IMR-90 (cell line): Measurements from ENCODE around the gene DNAJB8. TPM values are rescaled to one million over a fixed set of nuclear protein-coding genes. Genes with fewer than 3 reads are reported as not detected.

ENCODE experiments used
- ATAC-seq: fragments of 200-7000 bp; cut with Tn5 transposase; 2 replicates; pipeline ENCODE4 v1.9.1; 2020; ENCODE audit warnings: low read depth, mild to moderate bottlenecking, moderate library complexity
- BruUV-seq: library from RNA; stranded (reverse); fragments of 400-500 nt; replicated peaks from 2 replicates; lab custom pipeline; 2021; lab: Mats Ljungman, UMichigan
- CTCF ChIA-PET: fragments of 300-600 bp; formaldehyde crosslinking; extraction: SDS; loops from one replicate; lab custom pipeline; 2021; ENCODE audit warnings: antibody characterized with exemption; lab: Yijun Ruan, JAX
- POLR2A ChIA-PET: fragments of 300-600 bp; sonication (Branson Sonifier 250); formaldehyde crosslinking; loops from one replicate; lab custom pipeline; 2022; ENCODE audit warnings: antibody characterized with exemption; ENCODE audit not compliant: unreplicated experiment; lab: Charles Lee
- DNase-seq: peaks from one replicate; pipeline ENCODE4 v3.0.0; 2013
- H2AFZ ChIP-seq: replicated peaks from 2 replicates; pipeline ENCODE3; 2013; ENCODE audit warnings: low read length, mild to moderate bottlenecking; ENCODE audit not compliant: poor library complexity
- H2AK5ac ChIP-seq: 2 replicates; pipeline ENCODE4 v1.6.1; 2013; ENCODE audit warnings: low read depth, low read length, inconsistent platforms
- H2AK9ac ChIP-seq: replicated peaks from 2 replicates; pipeline ENCODE3; 2013; ENCODE audit warnings: mild to moderate bottlenecking, low read depth, low read length, moderate library complexity; ENCODE audit not compliant: poor library complexity
- H2BK120ac ChIP-seq: 2 replicates; pipeline ENCODE4 v1.6.1; 2013; ENCODE audit warnings: low read depth, low read length, inconsistent platforms
- H2BK15ac ChIP-seq: 3 replicates; pipeline ENCODE4 v1.6.1; 2013; ENCODE audit warnings: low read depth, low read length, inconsistent platforms
- H2BK20ac ChIP-seq: 2 replicates; pipeline ENCODE4 v1.6.1; 2013; ENCODE audit warnings: low read depth, mild to moderate bottlenecking, inconsistent platforms, low read length, moderate library complexity
- H2BK5ac ChIP-seq: 2 replicates; pipeline ENCODE4 v1.6.1; 2013; ENCODE audit warnings: mild to moderate bottlenecking, low read depth, low read length, inconsistent platforms; ENCODE audit not compliant: poor library complexity, severe bottlenecking
- H3K14ac ChIP-seq: replicated peaks from 2 replicates; pipeline ENCODE4 v1.6.1; 2013; ENCODE audit warnings: low read depth, low read length, inconsistent platforms
- H3K18ac ChIP-seq: 2 replicates; pipeline ENCODE4 v1.6.1; 2013; ENCODE audit warnings: low read depth, low read length, control low read depth
- H3K23ac ChIP-seq: 2 replicates; pipeline ENCODE4 v1.6.1; 2013; ENCODE audit warnings: low read depth, low read length, inconsistent platforms
- H3K27ac ChIP-seq: 2 replicates; pipeline ENCODE4 v1.5.1; 2013; ENCODE audit warnings: mild to moderate bottlenecking, control low read depth, low read length; ENCODE audit not compliant: insufficient read depth
- H3K27me3 ChIP-seq: 2 replicates; pipeline ENCODE4 v1.6.1; 2013; ENCODE audit warnings: low read length; ENCODE audit not compliant: control insufficient read depth, insufficient read depth
- H3K36me3 ChIP-seq: 2 replicates; pipeline ENCODE4 v1.6.1; 2013; ENCODE audit warnings: low read length, mixed read lengths; ENCODE audit not compliant: control insufficient read depth, insufficient read depth
- H3K4ac ChIP-seq: 2 replicates; pipeline ENCODE4 v1.6.1; 2013; ENCODE audit warnings: low read depth, low read length, inconsistent platforms
- H3K4me1 ChIP-seq: 2 replicates; pipeline ENCODE4 v1.6.1; 2013; ENCODE audit warnings: low read length, mixed read lengths; ENCODE audit not compliant: control insufficient read depth, insufficient read depth
- H3K4me2 ChIP-seq: 2 replicates; pipeline ENCODE4 v1.6.1; 2013; ENCODE audit warnings: low read depth, mild to moderate bottlenecking, control low read depth, low read length, moderate library complexity
- H3K4me3 ChIP-seq: 2 replicates; pipeline ENCODE4 v1.5.1; 2013; ENCODE audit warnings: low read depth, mild to moderate bottlenecking, control low read depth, low read length, moderate library complexity; ENCODE audit not compliant: insufficient read depth
- H3K56ac ChIP-seq: 2 replicates; pipeline ENCODE4 v1.6.1; 2013; ENCODE audit warnings: low read length, inconsistent platforms; ENCODE audit not compliant: insufficient read depth; ENCODE audit errors: extremely low read depth
- H3K79me1 ChIP-seq, 2 experiments: 2 replicates each; pipeline ENCODE4 v1.6.1; 2013; ENCODE audit warnings: low read length in 2 of 2, inconsistent platforms in 1 of 2, low read depth in 1 of 2
- H3K9ac ChIP-seq: 2 replicates; pipeline ENCODE4 v1.6.1; 2013; ENCODE audit warnings: low read depth, low read length, control low read depth
- H3K9me1 ChIP-seq: 2 replicates; pipeline ENCODE4 v1.6.1; 2013; ENCODE audit warnings: low read length, inconsistent platforms; ENCODE audit not compliant: insufficient read depth
- H3K9me3 ChIP-seq: 2 replicates; pipeline ENCODE4 v1.6.1; 2013; ENCODE audit warnings: low read length; ENCODE audit not compliant: control insufficient read depth, insufficient read depth
- H4K20me1 ChIP-seq: 2 replicates; pipeline ENCODE4 v1.6.1; 2013; ENCODE audit warnings: low read length, inconsistent platforms; ENCODE audit not compliant: insufficient read depth
- H4K5ac ChIP-seq: 2 replicates; pipeline ENCODE4 v1.6.1; 2013; ENCODE audit warnings: mild to moderate bottlenecking, low read depth, low read length, control low read depth
- H4K8ac ChIP-seq, 2 experiments: 2 replicates each; pipeline ENCODE4 v1.6.1; 2013; ENCODE audit warnings: low read depth in 2 of 2, low read length in 2 of 2, control low read depth in 1 of 2, inconsistent platforms in 1 of 2
- H4K91ac ChIP-seq: 2 replicates; pipeline ENCODE4 v1.6.1; 2013; ENCODE audit warnings: low read depth, low read length, inconsistent platforms; ENCODE audit not compliant: insufficient read depth
- BHLHE40 ChIP-seq: fragments of 150-350 bp; IDR thresholded peaks from 2 replicates; pipeline ENCODE4 v1.6.1; 2016; ENCODE audit warnings: mild to moderate bottlenecking, low read depth, low read length
- MAFK ChIP-seq: IDR thresholded peaks from 2 replicates; pipeline ENCODE4 v1.6.1; 2012; ENCODE audit warnings: low read depth, low read length, improper control_type of control experiment
- MAZ ChIP-seq: IDR thresholded peaks from 2 replicates; pipeline ENCODE4 v1.6.1; 2012; ENCODE audit warnings: low read depth, mild to moderate bottlenecking, low read length, improper control_type of control experiment, moderate library complexity, borderline replicate concordance
- RFX5 ChIP-seq: IDR thresholded peaks from 2 replicates; pipeline ENCODE4 v1.8.0; 2012; ENCODE audit warnings: low read depth, mild to moderate bottlenecking, low read length, moderate library complexity
- SMC3 ChIP-seq: fragments of 150-350 bp; IDR thresholded peaks from 2 replicates; pipeline ENCODE4 v1.6.1; 2016; ENCODE audit warnings: low read depth, mild to moderate bottlenecking, antibody characterized with exemption, low read length, moderate library complexity
- WGBS, 2 experiments: methylation state at CpG; one replicate each; pipeline versions ENCODE4 v1.1.5 to v1.1.7; 2013; ENCODE audit warnings: missing lambda C conversion rate in 2 of 2; ENCODE audit not compliant: insufficient read length in 1 of 2; ENCODE audit errors: extremely low coverage in 2 of 2; 5-methylcytosine and 5-hydroxymethylcytosine counted together
- dilution Hi-C: fragments of 300-500 bp; cut with HindIII; formaldehyde crosslinking; loops from one replicate; pipeline ENCODE4 v1.14.3; 2018; ENCODE audit warnings: low sequenced_read_pairs; ENCODE audit not compliant: unreplicated experiment
- in situ Hi-C: fragments of 300-500 bp; cut with MboI; formaldehyde crosslinking; loops from 3 replicates; pipeline ENCODE4 v1.14.3; 2019; ENCODE audit warnings: low sequenced_read_pairs, inconsistent platforms, mixed read lengths
- intact Hi-C: fragments of 100-400 bp; cut with micrococcal nuclease; formaldehyde crosslinking; loops from 2 replicates; pipeline ENCODE4 v1.10.0; 2022
- polyA plus RNA-seq, 3 experiments: library from polyadenylated mRNA; depleted of rRNA; stranded (reverse); fragments of >200 nt; gene quantifications; 2 replicates each; pipeline ENCODE4 v1.2.3, GENCODE V29; 2012; ENCODE audit warnings: low replicate concordance in 1 of 3
- total RNA-seq: library from RNA; depleted of rRNA; stranded (reverse); fragments of >200 nt; gene quantifications from 2 replicates; pipeline ENCODE4 v1.2.3, GENCODE V29; 2012
- TF ChIP-seq, protein P1 (sequence below): conservative IDR thresholded peaks from 2 replicates; pipeline ENCODE4 v1.5.1; 2012; ENCODE audit warnings: mild to moderate bottlenecking, low read depth, low read length, improper control_type of control experiment
- TF ChIP-seq, protein P2 (sequence below): fragments of 150-350 bp; IDR thresholded peaks from 2 replicates; pipeline ENCODE4 v1.6.1; 2016; ENCODE audit warnings: low read depth, mild to moderate bottlenecking, low read length, moderate library complexity, borderline replicate concordance
- TF ChIP-seq, protein P3 (sequence below): fragments of 150-350 bp; IDR thresholded peaks from 2 replicates; pipeline ENCODE4 v1.6.1; 2017; ENCODE audit warnings: mild to moderate bottlenecking, antibody characterized with exemption, low read length, low read depth

The DNAJB8 gene
- total and polyA plus RNA-seq, 2 of the 4 experiments (the other 2 are of a cell fraction) = not detected

DNA sequence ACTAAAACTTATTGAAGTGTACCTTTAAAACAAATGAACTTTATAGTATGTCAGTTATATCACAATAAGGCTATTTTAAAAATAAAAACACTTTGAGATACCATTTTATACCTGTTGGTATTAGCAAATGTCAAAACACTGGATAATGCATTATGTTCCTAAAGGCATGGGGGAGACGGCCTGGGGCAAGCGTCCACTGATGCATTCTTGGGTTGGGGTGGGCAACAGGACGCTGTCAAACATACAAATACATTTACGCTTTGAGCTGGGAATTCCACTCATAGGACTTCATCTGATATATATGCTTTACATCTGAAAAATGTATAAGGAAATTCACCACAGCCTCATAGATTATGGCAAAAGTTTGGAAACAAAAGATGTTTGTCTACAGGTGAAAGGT, 33.9 kb upstream of the DNAJB8 start:
- H4K8ac ChIP-seq = no peak overlapping the region
- no peak overlapping the region for H2AK9ac ChIP-seq
- WGBS, 2 experiments = no CpG with 5 or more reads among the region's 4 CpGs
- H2BK120ac ChIP-seq = no peak overlapping the region
- no peak overlapping the region for H2AFZ ChIP-seq
- no peak overlapping the region for H3K4me3 ChIP-seq
- peaks cover 14% of the 10 kb centered on the region for H3K27me3 ChIP-seq
- H3K79me1 ChIP-seq = peaks cover 3 to 5% of the 10 kb centered on the region in 2 experiments; a peak in 1 of 4 replicates
- H3K56ac ChIP-seq = no peak overlapping the region
- in situ Hi-C loops (loop anchor here (5.0 kb wide), 1 partner anchor 68 kb away; no protein-coding TSS in a partner anchor), intact Hi-C loops (loop anchor here (5.0 kb wide), 1 partner anchor 82 kb away; no protein-coding TSS in a partner anchor), dilution Hi-C loops (no loop called here)
- H2AK5ac ChIP-seq = no peak overlapping the region
- H2BK15ac ChIP-seq = no peak overlapping the region
- H3K23ac ChIP-seq = no peak overlapping the region
- H3K4me1 ChIP-seq = peaks cover 5% of the 10 kb centered on the region
- H3K27ac ChIP-seq = no peak overlapping the region
- H3K36me3 ChIP-seq = no peaks in the 10 kb centered on the region
- H3K4ac ChIP-seq = no peak overlapping the region
- TF ChIP-seq, protein P1, sequence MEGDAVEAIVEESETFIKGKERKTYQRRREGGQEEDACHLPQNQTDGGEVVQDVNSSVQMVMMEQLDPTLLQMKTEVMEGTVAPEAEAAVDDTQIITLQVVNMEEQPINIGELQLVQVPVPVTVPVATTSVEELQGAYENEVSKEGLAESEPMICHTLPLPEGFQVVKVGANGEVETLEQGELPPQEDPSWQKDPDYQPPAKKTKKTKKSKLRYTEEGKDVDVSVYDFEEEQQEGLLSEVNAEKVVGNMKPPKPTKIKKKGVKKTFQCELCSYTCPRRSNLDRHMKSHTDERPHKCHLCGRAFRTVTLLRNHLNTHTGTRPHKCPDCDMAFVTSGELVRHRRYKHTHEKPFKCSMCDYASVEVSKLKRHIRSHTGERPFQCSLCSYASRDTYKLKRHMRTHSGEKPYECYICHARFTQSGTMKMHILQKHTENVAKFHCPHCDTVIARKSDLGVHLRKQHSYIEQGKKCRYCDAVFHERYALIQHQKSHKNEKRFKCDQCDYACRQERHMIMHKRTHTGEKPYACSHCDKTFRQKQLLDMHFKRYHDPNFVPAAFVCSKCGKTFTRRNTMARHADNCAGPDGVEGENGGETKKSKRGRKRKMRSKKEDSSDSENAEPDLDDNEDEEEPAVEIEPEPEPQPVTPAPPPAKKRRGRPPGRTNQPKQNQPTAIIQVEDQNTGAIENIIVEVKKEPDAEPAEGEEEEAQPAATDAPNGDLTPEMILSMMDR = no peak
- TF ChIP-seq BHLHE40 (no peak), RFX5 (no peak), MAZ (no peak), MAFK (no peak), SMC3 (no peak)
- TF ChIP-seq, protein P2, sequence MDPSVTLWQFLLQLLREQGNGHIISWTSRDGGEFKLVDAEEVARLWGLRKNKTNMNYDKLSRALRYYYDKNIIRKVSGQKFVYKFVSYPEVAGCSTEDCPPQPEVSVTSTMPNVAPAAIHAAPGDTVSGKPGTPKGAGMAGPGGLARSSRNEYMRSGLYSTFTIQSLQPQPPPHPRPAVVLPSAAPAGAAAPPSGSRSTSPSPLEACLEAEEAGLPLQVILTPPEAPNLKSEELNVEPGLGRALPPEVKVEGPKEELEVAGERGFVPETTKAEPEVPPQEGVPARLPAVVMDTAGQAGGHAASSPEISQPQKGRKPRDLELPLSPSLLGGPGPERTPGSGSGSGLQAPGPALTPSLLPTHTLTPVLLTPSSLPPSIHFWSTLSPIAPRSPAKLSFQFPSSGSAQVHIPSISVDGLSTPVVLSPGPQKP = no peak
- TF ChIP-seq, protein P3, sequence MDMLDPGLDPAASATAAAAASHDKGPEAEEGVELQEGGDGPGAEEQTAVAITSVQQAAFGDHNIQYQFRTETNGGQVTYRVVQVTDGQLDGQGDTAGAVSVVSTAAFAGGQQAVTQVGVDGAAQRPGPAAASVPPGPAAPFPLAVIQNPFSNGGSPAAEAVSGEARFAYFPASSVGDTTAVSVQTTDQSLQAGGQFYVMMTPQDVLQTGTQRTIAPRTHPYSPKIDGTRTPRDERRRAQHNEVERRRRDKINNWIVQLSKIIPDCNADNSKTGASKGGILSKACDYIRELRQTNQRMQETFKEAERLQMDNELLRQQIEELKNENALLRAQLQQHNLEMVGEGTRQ = no peak
- no peak overlapping the region for H2BK20ac ChIP-seq
- no peak for ATAC-seq
- H4K5ac ChIP-seq = no peak overlapping the region
- ChIA-PET POLR2A (no interaction called here), CTCF (no interaction called here)
- no peak overlapping the region for H4K91ac ChIP-seq
- 0 out of 2 replicates have a peak, but pooled peaks cover 4% of the 10 kb centered on the region for H3K9me1 ChIP-seq
- no peak for DNase-seq
- no peak overlapping the region for H3K4me2 ChIP-seq
- no peak overlapping the region for H3K9ac ChIP-seq
- H2BK5ac ChIP-seq = no peak overlapping the region
- no peak overlapping the region for H3K18ac ChIP-seq
- H4K20me1 ChIP-seq = peaks cover 8% of the 10 kb centered on the region
- H3K14ac ChIP-seq = no peak overlapping the region
- no TSS peak for BruUV-seq
- no peaks in the 10 kb centered on the region; the same call in 1 of the 2 replicates for H3K9me3 ChIP-seq
